HEK293T (cell line): ENCODE results near the gene L1CAM.

ENCODE experiments used
- CTCF ChIA-PET: fragments of 350-600 bp; formaldehyde crosslinking; extraction: SDS; loops from one replicate; lab custom pipeline; 2021; ENCODE audit warnings: antibody characterized with exemption, inconsistent platforms; lab: Yijun Ruan, JAX
- POLR2A ChIA-PET: fragments of 350-600 bp; formaldehyde crosslinking; extraction: SDS; loops from one replicate; lab custom pipeline; 2020; ENCODE audit warnings: antibody characterized with exemption, inconsistent platforms; lab: Yijun Ruan, JAX
- DNase-seq: peaks from one replicate; pipeline ENCODE4 v3.0.0; 2012; ENCODE audit warnings: mixed read lengths; ENCODE audit errors: extremely low spot score
- ARNT ChIP-seq: fragments of 450-650 bp; IDR thresholded peaks from 2 replicates; pipeline ENCODE4 v1.6.1; 2017; ENCODE audit warnings: mild to moderate bottlenecking
- BHLHE40 ChIP-seq: fragments of 450-650 bp; IDR thresholded peaks from 2 replicates; pipeline ENCODE4 v1.6.1; 2016; ENCODE audit warnings: mild to moderate bottlenecking, moderate library complexity, borderline replicate concordance
- CTBP1 ChIP-seq: fragments of 450-650 bp; IDR thresholded peaks from 2 replicates; pipeline ENCODE4 v1.6.1; 2016; ENCODE audit warnings: borderline replicate concordance
- ELF4 ChIP-seq: fragments of 450-650 bp; IDR thresholded peaks from 2 replicates; pipeline ENCODE4 v1.6.1; 2017; ENCODE audit warnings: antibody characterized with exemption
- FOXA1 ChIP-seq: fragments of 450-650 bp; IDR thresholded peaks from 2 replicates; pipeline ENCODE4 v1.6.1; 2016; ENCODE audit warnings: mild to moderate bottlenecking
- FOXK2 ChIP-seq: fragments of 450-650 bp; IDR thresholded peaks from 2 replicates; pipeline ENCODE4 v1.6.1; 2016; ENCODE audit warnings: mild to moderate bottlenecking
- FOXM1 ChIP-seq: fragments of 450-650 bp; IDR thresholded peaks from 2 replicates; pipeline ENCODE4 v1.6.1; 2017; ENCODE audit warnings: mild to moderate bottlenecking, borderline replicate concordance
- HDGF ChIP-seq: fragments of 450-650 bp; IDR thresholded peaks from 2 replicates; pipeline ENCODE4 v1.6.1; 2017; ENCODE audit warnings: antibody characterized with exemption, borderline replicate concordance
- L3MBTL2 ChIP-seq: fragments of 450-650 bp; conservative IDR thresholded peaks from 2 replicates; pipeline ENCODE4 v1.6.1; 2016; ENCODE audit warnings: mild to moderate bottlenecking
- LEF1 ChIP-seq: fragments of 450-650 bp; IDR thresholded peaks from 2 replicates; pipeline ENCODE4 v1.6.1; 2017; ENCODE audit warnings: mild to moderate bottlenecking, borderline replicate concordance
- NFRKB ChIP-seq: fragments of 450-650 bp; IDR thresholded peaks from 2 replicates; pipeline ENCODE4 v1.6.1; 2016; ENCODE audit warnings: mild to moderate bottlenecking, moderate library complexity
- SP1 ChIP-seq: fragments of 450-650 bp; IDR thresholded peaks from 2 replicates; pipeline ENCODE4 v1.6.1; 2017
- SUZ12 ChIP-seq: fragments of 450-650 bp; IDR thresholded peaks from 2 replicates; pipeline ENCODE4 v1.6.1; 2016; ENCODE audit warnings: mild to moderate bottlenecking
- TARDBP ChIP-seq: fragments of 450-650 bp; IDR thresholded peaks from 2 replicates; pipeline ENCODE4 v1.6.1; 2016
- ZNF384 ChIP-seq: fragments of 450-650 bp; IDR thresholded peaks from 2 replicates; pipeline ENCODE4 v1.6.1; 2016
- TF ChIP-seq, protein P1 (sequence below): fragments of 450-650 bp; IDR thresholded peaks from 2 replicates; pipeline ENCODE4 v1.6.1; 2016

Gene L1CAM

DNA sequence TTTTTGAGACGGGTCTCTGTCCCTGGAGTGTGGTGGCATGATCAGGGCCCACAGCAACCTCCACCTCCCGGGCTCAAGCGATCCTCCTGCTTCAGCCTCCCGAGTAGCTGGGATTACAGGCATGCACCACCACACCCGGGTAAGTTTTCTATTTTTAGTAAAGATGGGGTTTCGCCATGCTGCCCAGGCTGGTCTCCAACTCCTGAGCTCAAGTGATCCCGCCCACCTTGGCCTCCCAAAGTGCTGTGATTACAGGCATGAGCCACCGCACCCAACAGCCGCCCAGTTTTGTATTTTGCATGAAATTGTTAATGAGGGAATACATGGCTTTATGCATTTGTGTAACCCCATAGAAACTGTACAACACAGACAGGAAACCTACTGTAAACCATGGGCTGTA lies 42.9 kb upstream of the L1CAM start:
- DNase-seq = no peak
- ChIA-PET POLR2A (interaction anchor here (0.6 to 7.1 kb wide), 17 partner anchors 10 to 162 kb away, joined by 3 to 65 read pairs (median 5); partner anchors contain the start of genes HCFC1, IDH3G, RENBP and SSR4), CTCF (interaction anchor here (0.6 to 9.2 kb wide), 4 partner anchors 10 to 166 kb away, joined by 3 to 100 read pairs (median 6); partner anchors contain the start of gene RENBP)
- no peak for TF ChIP-seq ZNF384
- TF ChIP-seq, protein P1, sequence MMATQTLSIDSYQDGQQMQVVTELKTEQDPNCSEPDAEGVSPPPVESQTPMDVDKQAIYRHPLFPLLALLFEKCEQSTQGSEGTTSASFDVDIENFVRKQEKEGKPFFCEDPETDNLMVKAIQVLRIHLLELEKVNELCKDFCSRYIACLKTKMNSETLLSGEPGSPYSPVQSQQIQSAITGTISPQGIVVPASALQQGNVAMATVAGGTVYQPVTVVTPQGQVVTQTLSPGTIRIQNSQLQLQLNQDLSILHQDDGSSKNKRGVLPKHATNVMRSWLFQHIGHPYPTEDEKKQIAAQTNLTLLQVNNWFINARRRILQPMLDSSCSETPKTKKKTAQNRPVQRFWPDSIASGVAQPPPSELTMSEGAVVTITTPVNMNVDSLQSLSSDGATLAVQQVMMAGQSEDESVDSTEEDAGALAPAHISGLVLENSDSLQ = no peak
- TF ChIP-seq LEF1 = no peak
- no peak for TF ChIP-seq TARDBP
- no peak for TF ChIP-seq HDGF
- TF ChIP-seq NFRKB = no peak
- TF ChIP-seq ARNT = no peak
- no peak for TF ChIP-seq FOXM1
- no peak for TF ChIP-seq FOXK2
- no peak for TF ChIP-seq FOXA1
- TF ChIP-seq SP1 = no peak
- no peak for TF ChIP-seq SUZ12
- TF ChIP-seq ELF4 = no peak
- no peak for TF ChIP-seq BHLHE40
- no peak for TF ChIP-seq CTBP1
- no peak for TF ChIP-seq L3MBTL2

DNA sequence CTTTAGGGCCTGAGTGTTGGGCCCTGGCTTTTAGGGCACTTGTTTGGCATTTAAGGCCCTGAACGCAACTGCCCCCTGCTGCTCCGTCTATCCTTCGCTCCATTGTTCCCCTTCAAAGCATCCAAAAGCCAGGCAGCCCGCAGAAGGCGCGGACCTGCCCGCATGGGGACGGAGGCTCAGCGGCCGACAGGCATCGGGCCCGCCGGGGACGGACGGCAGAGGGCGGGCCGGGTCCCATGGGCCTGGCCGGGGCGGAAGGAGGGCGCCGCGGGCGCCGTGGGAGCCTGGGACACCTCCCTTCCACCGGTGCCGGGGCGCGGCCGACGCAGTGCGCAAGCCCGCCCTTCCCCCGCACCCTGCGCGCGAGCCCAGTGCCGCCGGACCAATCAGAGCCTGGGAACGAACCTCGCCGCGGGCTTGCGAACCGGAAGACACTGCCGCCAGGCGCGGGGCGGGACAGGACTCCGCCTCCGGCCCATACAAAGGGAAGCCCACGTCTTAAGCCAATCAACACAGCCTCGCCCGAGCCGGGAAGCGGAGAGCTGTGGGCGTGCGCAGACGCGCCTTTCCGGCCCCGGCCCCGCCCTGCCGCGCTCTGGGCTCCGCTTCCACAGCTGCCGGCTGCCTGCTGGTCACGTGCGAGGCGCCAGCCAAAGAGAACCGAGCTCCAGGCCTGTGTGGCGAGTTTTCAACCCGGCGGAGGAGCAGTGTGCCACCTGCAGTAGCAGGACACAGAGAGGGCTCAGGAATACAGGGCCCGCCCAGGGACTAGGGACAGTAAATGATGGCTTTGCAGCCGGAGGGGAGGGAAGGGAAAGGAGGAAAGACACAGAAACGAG lies 42.2 kb upstream of the L1CAM start:
- TF ChIP-seq NFRKB = no peak
- TF ChIP-seq LEF1 = peak; percentile 82; the same call in 1 of the 2 replicates
- TF ChIP-seq L3MBTL2 = no peak
- TF ChIP-seq ZNF384 = no peak
- peak; percentile 56; the same call in 1 of the 2 replicates for TF ChIP-seq FOXM1
- no peak for TF ChIP-seq SUZ12
- TF ChIP-seq CTBP1 = no peak
- no peak for TF ChIP-seq BHLHE40
- no peak for TF ChIP-seq TARDBP
- peak; percentile 72; the same call in 1 of the 2 replicates for TF ChIP-seq ELF4
- no peak for TF ChIP-seq FOXK2
- no peak for TF ChIP-seq FOXA1
- TF ChIP-seq, protein P1 = peak; percentile 61
- no peak for TF ChIP-seq HDGF
- TF ChIP-seq SP1 = no peak
- peak; percentile 40; the same call in 1 of the 2 replicates for TF ChIP-seq ARNT
- ChIA-PET CTCF (interaction anchor here (0.6 to 9.2 kb wide), 5 partner anchors 10 to 165 kb away, joined by 3 to 100 read pairs (median 5); partner anchors contain the start of gene RENBP), POLR2A (interaction anchor here (0.6 to 7.1 kb wide), 22 partner anchors 9 to 162 kb away, joined by 3 to 65 read pairs (median 4); partner anchors contain the start of genes HCFC1, IDH3G, L1CAM and RENBP)
- peak; percentile 98 for DNase-seq

DNA sequence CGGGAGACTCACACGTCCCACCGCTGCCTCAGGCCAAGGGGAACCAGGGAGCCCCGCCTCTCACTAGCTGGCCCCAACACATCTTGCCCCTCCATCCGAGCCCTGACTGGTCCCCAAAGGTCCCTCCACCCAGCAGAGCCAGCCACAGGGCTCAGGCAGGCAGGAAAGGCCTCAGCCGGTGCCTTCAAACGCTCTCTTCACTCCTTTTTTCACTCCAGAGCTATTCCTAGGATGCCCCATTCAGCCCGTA lies 41.6 kb upstream of the L1CAM start:
- POLR2A ChIA-PET = interaction anchor here (1.0 to 7.1 kb wide), 12 partner anchors 9 to 161 kb away, joined by 3 to 65 read pairs (median 4); partner anchors contain the start of genes IDH3G, L1CAM, RENBP and SSR4
- DNase-seq = no peak
- no peak for TF ChIP-seq HDGF
- no peak for TF ChIP-seq CTBP1
- no peak for TF ChIP-seq NFRKB
- TF ChIP-seq ZNF384 = no peak
- no peak for TF ChIP-seq FOXA1
- TF ChIP-seq ELF4 = no peak
- TF ChIP-seq, protein P1 = no peak
- CTCF ChIA-PET = interaction anchor here (0.8 to 9.2 kb wide), 4 partner anchors 17 to 23 kb away, joined by 3 to 100 read pairs (median 6); partner anchors contain the start of gene RENBP

DNA sequence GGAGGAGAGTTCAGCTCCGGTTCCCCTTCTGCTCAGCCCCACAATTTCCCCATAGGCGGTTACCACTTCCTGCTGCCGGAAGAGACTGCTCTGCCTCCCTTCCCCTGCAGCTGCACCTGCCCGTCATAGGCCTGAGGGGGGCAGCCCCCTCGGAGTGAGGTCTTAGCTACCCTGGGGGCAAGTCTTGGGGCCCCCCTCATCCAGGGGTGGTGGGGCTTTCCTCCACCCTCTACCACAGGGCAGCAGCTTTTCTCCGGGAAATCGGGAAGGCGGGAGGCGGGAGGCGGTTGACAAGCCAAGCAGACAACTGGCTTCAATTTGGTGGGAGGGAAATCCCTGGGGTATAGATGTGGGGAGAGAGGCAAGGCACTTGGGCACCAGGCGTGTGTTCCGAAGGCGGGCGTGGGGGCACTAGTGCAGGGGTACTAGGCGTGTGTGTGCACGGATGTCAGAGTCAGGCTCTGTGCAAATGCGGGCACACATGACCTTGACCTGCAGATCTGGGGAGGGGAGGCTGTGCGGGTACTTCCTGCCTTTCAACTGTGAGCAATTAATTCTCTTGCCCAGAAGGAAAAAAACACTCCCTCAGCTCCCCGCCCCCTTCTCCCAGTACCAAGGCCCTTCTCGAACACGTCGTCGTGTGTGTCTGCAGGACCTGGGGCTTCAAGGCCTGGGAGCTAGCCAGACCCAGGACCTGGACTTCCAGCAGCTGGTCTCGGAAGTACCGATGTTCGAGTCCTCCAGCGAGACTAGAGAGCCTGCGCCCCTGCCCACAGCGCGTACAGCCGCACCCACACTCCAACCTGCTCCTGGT lies 41.1 kb upstream of the L1CAM start:
- DNase-seq = no peak
- CTCF ChIA-PET = interaction anchor here (0.8 to 9.2 kb wide), 4 partner anchors 16 to 23 kb away, joined by 3 to 100 read pairs (median 6); partner anchors contain the start of gene RENBP
- POLR2A ChIA-PET = interaction anchor here (0.7 to 7.1 kb wide), 15 partner anchors 8 to 974 kb away, joined by 3 to 65 read pairs (median 4); partner anchors contain the start of genes IDH3G, L1CAM, NAA10 and RENBP
- TF ChIP-seq FOXA1 (no peak), FOXK2 (no peak), HDGF (no peak), SP1 (no peak), NFRKB (no peak), BHLHE40 (no peak), TARDBP (no peak), FOXM1 (no peak), ARNT (no peak), SUZ12 (no peak), L3MBTL2 (no peak), ZNF384 (no peak), CTBP1 (no peak), LEF1 (no peak)
- TF ChIP-seq, protein P1 = no peak
